WTC11 (cell line): ENCODE data around the gene KCNA1. TPM values are rescaled to one million over a fixed set of nuclear protein-coding genes. Genes with fewer than 3 reads are reported as not detected.

Source experiments
- ATAC-seq: fragments of 200-7000 bp; cut with Tn5 transposase; 2 replicates; pipeline ENCODE4 v1.10.0; 2021; ENCODE audit warnings: mild to moderate bottlenecking, moderate library complexity
- CTCF ChIA-PET: fragments of 300-600 bp; sonication (Branson Sonifier 250); formaldehyde crosslinking; loops from one replicate; lab custom pipeline; 2021; ENCODE audit warnings: antibody characterized with exemption; lab: Charles Lee
- POLR2A ChIA-PET: fragments of 350-600 bp; sonication (Branson Sonifier 250); formaldehyde crosslinking; loops from one replicate; lab custom pipeline; 2021; ENCODE audit warnings: antibody characterized with exemption; lab: Charles Lee
- DNase-seq: peaks from one replicate; pipeline ENCODE4 v3.0.0; 2021; ENCODE audit warnings: low spot score
- H3K27ac Mint-ChIP-seq: 2 replicates; pipeline ENCODE4 v1.8.0; 2021; ENCODE audit warnings: mixed read lengths
- H3K27me3 Mint-ChIP-seq: 2 replicates; pipeline ENCODE4 v1.8.0; 2021; ENCODE audit warnings: low read depth, mild to moderate bottlenecking, moderate library complexity, mixed read lengths
- H3K36me3 Mint-ChIP-seq: 2 replicates; pipeline ENCODE4 v1.8.0; 2021; ENCODE audit warnings: mixed read lengths
- H3K4me1 Mint-ChIP-seq: 2 replicates; pipeline ENCODE4 v1.8.0; 2022; ENCODE audit warnings: mixed read lengths
- H3K4me3 Mint-ChIP-seq: 2 replicates; pipeline ENCODE4 v1.8.0; 2021; ENCODE audit warnings: mild to moderate bottlenecking, moderate library complexity, mixed read lengths
- H3K9me3 Mint-ChIP-seq: 2 replicates; pipeline ENCODE4 v1.8.0; 2021; ENCODE audit warnings: mixed read lengths
- CBFB ChIP-seq: sonication (generic); formaldehyde crosslinking; IDR thresholded peaks from 2 replicates; pipeline ENCODE4 v1.8.1; 2022; ENCODE audit warnings: mild to moderate bottlenecking, low read depth, missing genetic modification reagents
- NFE2L1 ChIP-seq: sonication (generic); formaldehyde crosslinking; IDR thresholded peaks from 2 replicates; pipeline ENCODE4 v1.8.1; 2023; ENCODE audit warnings: missing genetic modification reagents
- PRRX2 ChIP-seq: fragments of 250-450 bp; sonication (Bioruptor Pico); IDR thresholded peaks from 2 replicates; pipeline ENCODE4 v1.8.0; 2021; ENCODE audit warnings: mild to moderate bottlenecking
- SP1 ChIP-seq: sonication (generic); formaldehyde crosslinking; conservative IDR thresholded peaks from 2 replicates; pipeline ENCODE4 v1.8.1; 2022; ENCODE audit warnings: missing genetic modification reagents
- TCF7 ChIP-seq: sonication (generic); formaldehyde crosslinking; IDR thresholded peaks from 2 replicates; pipeline ENCODE4 v1.8.0; 2022; ENCODE audit warnings: mild to moderate bottlenecking, low read depth, missing genetic modification reagents, moderate library complexity
- ZBTB21 ChIP-seq: sonication (generic); formaldehyde crosslinking; IDR thresholded peaks from 2 replicates; pipeline ENCODE4 v1.8.1; 2023; ENCODE audit warnings: mild to moderate bottlenecking, missing genetic modification reagents, borderline replicate concordance
- ZNF416 ChIP-seq: fragments of 250-450 bp; sonication (Bioruptor Pico); IDR thresholded peaks from 2 replicates; pipeline ENCODE4 v1.9.0; 2021; ENCODE audit warnings: mild to moderate bottlenecking, inconsistent platforms
- ZNF671 ChIP-seq: fragments of 250-450 bp; sonication (Bioruptor Pico); IDR thresholded peaks from 2 replicates; pipeline ENCODE4 v1.8.0; 2021; ENCODE audit warnings: mild to moderate bottlenecking
- total RNA-seq: library from RNA; stranded (reverse); gene quantifications from 3 replicates; pipeline ENCODE4 v1.2.3, GENCODE V29; 2021
- TF ChIP-seq, protein P1 (sequence below): sonication (generic); formaldehyde crosslinking; IDR thresholded peaks from 2 replicates; pipeline ENCODE4 v1.8.0; 2023; ENCODE audit warnings: mild to moderate bottlenecking, missing genetic modification reagents
- TF ChIP-seq, protein P2 (sequence below): fragments of 250-450 bp; sonication (Bioruptor Pico); IDR thresholded peaks from 2 replicates; pipeline ENCODE4 v2.1.2; 2022; ENCODE audit warnings: mild to moderate bottlenecking, moderate library complexity
- TF ChIP-seq, protein P3 (sequence below): sonication (generic); formaldehyde crosslinking; IDR thresholded peaks from 2 replicates; pipeline ENCODE4 v1.8.1; 2023; ENCODE audit warnings: mild to moderate bottlenecking, missing genetic modification reagents, moderate library complexity
- TF ChIP-seq, protein P4 (sequence below): sonication (generic); formaldehyde crosslinking; IDR thresholded peaks from 2 replicates; pipeline ENCODE4 v1.8.1; 2022; ENCODE audit warnings: missing genetic modification reagents, borderline replicate concordance
- TF ChIP-seq, protein P5 (sequence below): sonication (generic); formaldehyde crosslinking; IDR thresholded peaks from 2 replicates; pipeline ENCODE4 v1.8.1; 2022; ENCODE audit warnings: low read depth, missing genetic modification reagents, borderline replicate concordance
- TF ChIP-seq, protein P6 (sequence below): sonication (generic); formaldehyde crosslinking; IDR thresholded peaks from 2 replicates; pipeline ENCODE4 v1.8.1; 2022; ENCODE audit warnings: mild to moderate bottlenecking, moderate library complexity, missing genetic modification reagents
- TF ChIP-seq, protein P7 (sequence below): sonication (generic); formaldehyde crosslinking; IDR thresholded peaks from 2 replicates; pipeline ENCODE4 v1.8.0; 2022; ENCODE audit warnings: mild to moderate bottlenecking, missing genetic modification reagents

Gene KCNA1
- total RNA-seq, 1 experiment from 2014 or later = 0.04 TPM

DNA sequence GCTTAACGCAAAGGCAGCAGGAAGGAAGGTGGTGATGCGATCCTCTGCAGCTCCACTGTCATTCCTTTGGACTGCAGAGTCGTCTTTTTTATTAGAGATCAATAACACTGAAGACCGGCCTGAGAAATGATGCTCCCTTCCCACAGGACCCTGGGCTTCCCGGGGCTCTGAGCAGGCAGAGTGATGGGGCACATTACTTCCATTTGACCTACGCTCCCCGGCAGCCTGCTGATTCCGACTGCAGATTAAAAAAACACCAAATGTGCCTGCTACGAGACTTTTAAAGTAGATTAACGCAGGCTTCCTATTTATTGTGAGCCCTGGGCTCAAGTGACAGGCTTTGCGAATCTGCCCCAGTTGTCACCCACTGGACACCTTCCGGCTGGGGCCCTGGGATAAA, 37.5 kb downstream of the KCNA1 start:
- ChIA-PET POLR2A (no interaction called here), CTCF (interaction anchor here (2.0 kb wide), 1 partner anchor 92 kb away, joined by 6 read pairs; no protein-coding TSS in a partner anchor)
- DNase-seq (no peak), ATAC-seq (no peak)
- Mint-ChIP-seq H3K4me1 (peaks cover 13% of the 10 kb centered on the region), H3K36me3 (no peaks in the 10 kb centered on the region), H3K4me3 (no peak overlapping the region), H3K27me3 (peaks cover 32% of the 10 kb centered on the region), H3K9me3 (no peaks in the 10 kb centered on the region), H3K27ac (no peak overlapping the region)
- no peak for TF ChIP-seq CBFB
- TF ChIP-seq, protein P1, sequence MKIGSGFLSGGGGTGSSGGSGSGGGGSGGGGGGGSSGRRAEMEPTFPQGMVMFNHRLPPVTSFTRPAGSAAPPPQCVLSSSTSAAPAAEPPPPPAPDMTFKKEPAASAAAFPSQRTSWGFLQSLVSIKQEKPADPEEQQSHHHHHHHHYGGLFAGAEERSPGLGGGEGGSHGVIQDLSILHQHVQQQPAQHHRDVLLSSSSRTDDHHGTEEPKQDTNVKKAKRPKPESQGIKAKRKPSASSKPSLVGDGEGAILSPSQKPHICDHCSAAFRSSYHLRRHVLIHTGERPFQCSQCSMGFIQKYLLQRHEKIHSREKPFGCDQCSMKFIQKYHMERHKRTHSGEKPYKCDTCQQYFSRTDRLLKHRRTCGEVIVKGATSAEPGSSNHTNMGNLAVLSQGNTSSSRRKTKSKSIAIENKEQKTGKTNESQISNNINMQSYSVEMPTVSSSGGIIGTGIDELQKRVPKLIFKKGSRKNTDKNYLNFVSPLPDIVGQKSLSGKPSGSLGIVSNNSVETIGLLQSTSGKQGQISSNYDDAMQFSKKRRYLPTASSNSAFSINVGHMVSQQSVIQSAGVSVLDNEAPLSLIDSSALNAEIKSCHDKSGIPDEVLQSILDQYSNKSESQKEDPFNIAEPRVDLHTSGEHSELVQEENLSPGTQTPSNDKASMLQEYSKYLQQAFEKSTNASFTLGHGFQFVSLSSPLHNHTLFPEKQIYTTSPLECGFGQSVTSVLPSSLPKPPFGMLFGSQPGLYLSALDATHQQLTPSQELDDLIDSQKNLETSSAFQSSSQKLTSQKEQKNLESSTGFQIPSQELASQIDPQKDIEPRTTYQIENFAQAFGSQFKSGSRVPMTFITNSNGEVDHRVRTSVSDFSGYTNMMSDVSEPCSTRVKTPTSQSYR (CRISPR knock-in tag) = no peak
- TF ChIP-seq, protein P2, sequence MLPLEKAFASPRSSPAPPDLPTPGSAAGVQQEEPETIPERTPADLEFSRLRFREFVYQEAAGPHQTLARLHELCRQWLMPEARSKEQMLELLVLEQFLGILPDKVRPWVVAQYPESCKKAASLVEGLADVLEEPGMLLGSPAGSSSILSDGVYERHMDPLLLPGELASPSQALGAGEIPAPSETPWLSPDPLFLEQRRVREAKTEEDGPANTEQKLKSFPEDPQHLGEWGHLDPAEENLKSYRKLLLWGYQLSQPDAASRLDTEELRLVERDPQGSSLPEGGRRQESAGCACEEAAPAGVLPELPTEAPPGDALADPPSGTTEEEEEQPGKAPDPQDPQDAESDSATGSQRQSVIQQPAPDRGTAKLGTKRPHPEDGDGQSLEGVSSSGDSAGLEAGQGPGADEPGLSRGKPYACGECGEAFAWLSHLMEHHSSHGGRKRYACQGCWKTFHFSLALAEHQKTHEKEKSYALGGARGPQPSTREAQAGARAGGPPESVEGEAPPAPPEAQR (CRISPR knock-in tag) = no peak
- TF ChIP-seq ZNF671 (CRISPR knock-in tag) = no peak
- TF ChIP-seq, protein P3, sequence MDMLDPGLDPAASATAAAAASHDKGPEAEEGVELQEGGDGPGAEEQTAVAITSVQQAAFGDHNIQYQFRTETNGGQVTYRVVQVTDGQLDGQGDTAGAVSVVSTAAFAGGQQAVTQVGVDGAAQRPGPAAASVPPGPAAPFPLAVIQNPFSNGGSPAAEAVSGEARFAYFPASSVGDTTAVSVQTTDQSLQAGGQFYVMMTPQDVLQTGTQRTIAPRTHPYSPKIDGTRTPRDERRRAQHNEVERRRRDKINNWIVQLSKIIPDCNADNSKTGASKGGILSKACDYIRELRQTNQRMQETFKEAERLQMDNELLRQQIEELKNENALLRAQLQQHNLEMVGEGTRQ (CRISPR knock-in tag) = no peak
- TF ChIP-seq, protein P4, sequence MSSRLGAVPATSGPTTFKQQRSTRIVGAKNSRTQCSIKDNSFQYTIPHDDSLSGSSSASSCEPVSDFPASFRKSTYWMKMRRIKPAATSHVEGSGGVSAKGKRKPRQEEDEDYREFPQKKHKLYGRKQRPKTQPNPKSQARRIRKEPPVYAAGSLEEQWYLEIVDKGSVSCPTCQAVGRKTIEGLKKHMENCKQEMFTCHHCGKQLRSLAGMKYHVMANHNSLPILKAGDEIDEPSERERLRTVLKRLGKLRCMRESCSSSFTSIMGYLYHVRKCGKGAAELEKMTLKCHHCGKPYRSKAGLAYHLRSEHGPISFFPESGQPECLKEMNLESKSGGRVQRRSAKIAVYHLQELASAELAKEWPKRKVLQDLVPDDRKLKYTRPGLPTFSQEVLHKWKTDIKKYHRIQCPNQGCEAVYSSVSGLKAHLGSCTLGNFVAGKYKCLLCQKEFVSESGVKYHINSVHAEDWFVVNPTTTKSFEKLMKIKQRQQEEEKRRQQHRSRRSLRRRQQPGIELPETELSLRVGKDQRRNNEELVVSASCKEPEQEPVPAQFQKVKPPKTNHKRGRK (CRISPR knock-in tag) = no peak
- TF ChIP-seq TCF7 = no peak
- TF ChIP-seq, protein P5, sequence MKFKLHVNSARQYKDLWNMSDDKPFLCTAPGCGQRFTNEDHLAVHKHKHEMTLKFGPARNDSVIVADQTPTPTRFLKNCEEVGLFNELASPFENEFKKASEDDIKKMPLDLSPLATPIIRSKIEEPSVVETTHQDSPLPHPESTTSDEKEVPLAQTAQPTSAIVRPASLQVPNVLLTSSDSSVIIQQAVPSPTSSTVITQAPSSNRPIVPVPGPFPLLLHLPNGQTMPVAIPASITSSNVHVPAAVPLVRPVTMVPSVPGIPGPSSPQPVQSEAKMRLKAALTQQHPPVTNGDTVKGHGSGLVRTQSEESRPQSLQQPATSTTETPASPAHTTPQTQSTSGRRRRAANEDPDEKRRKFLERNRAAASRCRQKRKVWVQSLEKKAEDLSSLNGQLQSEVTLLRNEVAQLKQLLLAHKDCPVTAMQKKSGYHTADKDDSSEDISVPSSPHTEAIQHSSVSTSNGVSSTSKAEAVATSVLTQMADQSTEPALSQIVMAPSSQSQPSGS = no peak

DNA sequence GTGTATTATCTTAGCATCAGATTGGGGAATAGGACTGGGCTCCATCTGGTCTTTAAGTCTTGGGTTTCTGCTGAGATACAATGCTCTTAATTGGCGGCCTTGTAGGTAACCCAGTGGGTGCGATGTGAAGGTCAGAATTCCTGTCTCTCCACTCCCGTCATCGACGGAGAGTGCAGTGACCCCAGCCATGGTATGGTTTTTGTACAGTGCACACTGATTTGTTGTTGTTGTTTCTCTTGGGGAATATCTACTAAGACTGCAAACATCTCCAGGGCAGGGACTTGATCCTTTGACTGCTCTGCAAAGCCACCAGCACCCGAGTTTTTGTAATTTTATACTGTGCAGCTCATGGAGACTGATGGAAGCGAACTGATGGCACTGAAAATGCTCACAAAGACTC, 41.4 kb downstream of the KCNA1 start:
- no peak for DNase-seq
- no peak overlapping the region for H3K4me3 Mint-ChIP-seq
- no peak overlapping the region for H3K27ac Mint-ChIP-seq
- no peak for TF ChIP-seq NFE2L1 (CRISPR knock-in tag)
- TF ChIP-seq PRRX2 = no peak
- TF ChIP-seq ZBTB21 (CRISPR knock-in tag) = no peak
- no peak for TF ChIP-seq ZNF416 (CRISPR knock-in tag)
- TF ChIP-seq, all 79 proteins: peak for 0
- no peak for ATAC-seq
- POLR2A ChIA-PET = no interaction called here
- CTCF ChIA-PET = interaction anchor here (1.0 to 1.9 kb wide), 4 partner anchors 10 to 96 kb away, joined by 3 to 7 read pairs (median 4); no protein-coding TSS in a partner anchor
- no peaks in the 10 kb centered on the region for H3K9me3 Mint-ChIP-seq
- H3K4me1 Mint-ChIP-seq = peaks cover 15% of the 10 kb centered on the region
- peaks cover 55% of the 10 kb centered on the region for H3K27me3 Mint-ChIP-seq
- no peaks in the 10 kb centered on the region for H3K36me3 Mint-ChIP-seq

DNA sequence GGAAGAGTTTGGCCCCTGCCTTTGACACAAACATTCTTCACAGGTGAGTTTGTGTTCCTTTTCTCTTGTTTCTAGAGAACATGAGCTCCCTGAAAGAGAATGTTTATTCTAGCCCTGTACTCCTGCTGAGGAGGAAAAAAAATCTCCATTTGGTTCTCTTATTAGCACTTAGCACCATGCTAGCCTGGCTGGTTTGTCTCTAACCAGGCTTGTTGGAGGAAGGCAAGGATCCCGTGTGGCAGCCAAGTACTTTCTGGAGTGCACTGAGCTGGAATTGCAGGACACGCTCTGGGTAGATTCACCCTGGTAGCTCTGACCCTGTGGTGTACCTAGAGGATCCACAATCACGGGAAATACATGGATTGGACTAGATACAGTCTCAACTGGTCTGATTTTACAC, 41.9 kb downstream of the KCNA1 start:
- H3K9me3 Mint-ChIP-seq = no peaks in the 10 kb centered on the region
- peaks cover 19% of the 10 kb centered on the region for H3K4me1 Mint-ChIP-seq
- peaks cover 55% of the 10 kb centered on the region for H3K27me3 Mint-ChIP-seq
- TF ChIP-seq, protein P5 = no peak
- TF ChIP-seq SP1 = no peak
- TF ChIP-seq, protein P6, sequence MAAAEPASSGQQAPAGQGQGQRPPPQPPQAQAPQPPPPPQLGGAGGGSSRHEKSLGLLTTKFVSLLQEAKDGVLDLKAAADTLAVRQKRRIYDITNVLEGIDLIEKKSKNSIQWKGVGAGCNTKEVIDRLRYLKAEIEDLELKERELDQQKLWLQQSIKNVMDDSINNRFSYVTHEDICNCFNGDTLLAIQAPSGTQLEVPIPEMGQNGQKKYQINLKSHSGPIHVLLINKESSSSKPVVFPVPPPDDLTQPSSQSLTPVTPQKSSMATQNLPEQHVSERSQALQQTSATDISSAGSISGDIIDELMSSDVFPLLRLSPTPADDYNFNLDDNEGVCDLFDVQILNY (CRISPR knock-in tag) = no peak
- TF ChIP-seq, protein P7, sequence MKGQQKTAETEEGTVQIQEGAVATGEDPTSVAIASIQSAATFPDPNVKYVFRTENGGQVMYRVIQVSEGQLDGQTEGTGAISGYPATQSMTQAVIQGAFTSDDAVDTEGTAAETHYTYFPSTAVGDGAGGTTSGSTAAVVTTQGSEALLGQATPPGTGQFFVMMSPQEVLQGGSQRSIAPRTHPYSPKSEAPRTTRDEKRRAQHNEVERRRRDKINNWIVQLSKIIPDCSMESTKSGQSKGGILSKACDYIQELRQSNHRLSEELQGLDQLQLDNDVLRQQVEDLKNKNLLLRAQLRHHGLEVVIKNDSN (CRISPR knock-in tag) = no peak
- no peak for DNase-seq
- no peak overlapping the region for H3K27ac Mint-ChIP-seq
- H3K36me3 Mint-ChIP-seq = no peaks in the 10 kb centered on the region
- H3K4me3 Mint-ChIP-seq = no peak overlapping the region
- CTCF ChIA-PET = interaction anchor here (0.6 to 1.9 kb wide), 5 partner anchors 11 to 102 kb away, joined by 3 to 7 read pairs (median 4); no protein-coding TSS in a partner anchor
- POLR2A ChIA-PET = no interaction called here
- peak; percentile 50; the same call in 1 of the 2 replicates for ATAC-seq
